MM.1S (cell line): ENCODE data around the gene COG2.

ENCODE experiments used
- EZH2 ChIP-seq: fragments of 300-600 bp; sonication (generic); optimal IDR thresholded peaks from 2 replicates; pipeline ENCODE3; 2017; ENCODE audit warnings: low read depth, mild to moderate bottlenecking, antibody characterized with exemption, low read length, mixed read lengths
- TF ChIP-seq, protein P1 (sequence below): fragments of 300-600 bp; sonication (generic); IDR thresholded peaks from 2 replicates; pipeline ENCODE4 v1.5.1; 2016; ENCODE audit warnings: antibody characterized with exemption, low read length, mixed read lengths

GRCh38 chr1:230650300-230650699 is 8.0 kb downstream of the COG2 start:
- TF ChIP-seq, protein P1, sequence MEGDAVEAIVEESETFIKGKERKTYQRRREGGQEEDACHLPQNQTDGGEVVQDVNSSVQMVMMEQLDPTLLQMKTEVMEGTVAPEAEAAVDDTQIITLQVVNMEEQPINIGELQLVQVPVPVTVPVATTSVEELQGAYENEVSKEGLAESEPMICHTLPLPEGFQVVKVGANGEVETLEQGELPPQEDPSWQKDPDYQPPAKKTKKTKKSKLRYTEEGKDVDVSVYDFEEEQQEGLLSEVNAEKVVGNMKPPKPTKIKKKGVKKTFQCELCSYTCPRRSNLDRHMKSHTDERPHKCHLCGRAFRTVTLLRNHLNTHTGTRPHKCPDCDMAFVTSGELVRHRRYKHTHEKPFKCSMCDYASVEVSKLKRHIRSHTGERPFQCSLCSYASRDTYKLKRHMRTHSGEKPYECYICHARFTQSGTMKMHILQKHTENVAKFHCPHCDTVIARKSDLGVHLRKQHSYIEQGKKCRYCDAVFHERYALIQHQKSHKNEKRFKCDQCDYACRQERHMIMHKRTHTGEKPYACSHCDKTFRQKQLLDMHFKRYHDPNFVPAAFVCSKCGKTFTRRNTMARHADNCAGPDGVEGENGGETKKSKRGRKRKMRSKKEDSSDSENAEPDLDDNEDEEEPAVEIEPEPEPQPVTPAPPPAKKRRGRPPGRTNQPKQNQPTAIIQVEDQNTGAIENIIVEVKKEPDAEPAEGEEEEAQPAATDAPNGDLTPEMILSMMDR = no peak
- no peak for TF ChIP-seq EZH2
